H1 (cell line): Measurements from ENCODE around the gene STARD13. TPM values are rescaled to one million over a fixed set of nuclear protein-coding genes. Genes with fewer than 3 reads are reported as not detected.

ENCODE experiments used
- CTCF ChIA-PET: fragments of 300-600 bp; sonication (Branson Sonifier 250); formaldehyde crosslinking; loops from one replicate; lab custom pipeline; 2021; ENCODE audit not compliant: partially characterized antibody; lab: Charles Lee
- POLR2A ChIA-PET: fragments of 300-600 bp; sonication (Branson Sonifier 250); formaldehyde crosslinking; loops from one replicate; lab custom pipeline; 2021; ENCODE audit warnings: inconsistent platforms; ENCODE audit not compliant: partially characterized antibody; lab: Charles Lee
- DNase-seq, 2 experiments: peaks; one replicate each; pipeline versions ENCODE4 v3.0.0 to v3.0.0-alpha.2; 2010 to 2022; ENCODE audit warnings: low spot score in 2 of 2, low read depth in 1 of 2, mixed read lengths in 1 of 2
- FAIRE-seq: peaks from 2 replicates; lab custom pipeline; 2011; peaks lifted over from hg19 to GRCh38; lab: Jason Lieb, UNC
- H2AFZ ChIP-seq: 2 replicates; pipeline ENCODE4 v1.8.1; 2012; ENCODE audit warnings: low read length, inconsistent platforms
- H2AK5ac ChIP-seq: 2 replicates; pipeline ENCODE4 v1.6.1; 2013; ENCODE audit warnings: low read depth, low read length
- H2BK120ac ChIP-seq: replicated peaks from 2 replicates; pipeline ENCODE3; 2013; ENCODE audit warnings: low read depth, low read length, inconsistent platforms
- H2BK12ac ChIP-seq: 2 replicates; pipeline ENCODE4 v1.6.1; 2013; ENCODE audit warnings: low read depth, low read length
- H2BK15ac ChIP-seq: 2 replicates; pipeline ENCODE4 v1.6.1; 2013; ENCODE audit warnings: low read length
- H2BK20ac ChIP-seq: 2 replicates; pipeline ENCODE4 v1.6.1; 2013; ENCODE audit warnings: low read length
- H2BK5ac ChIP-seq: 2 replicates; pipeline ENCODE4 v1.6.1; 2013; ENCODE audit warnings: low read depth, low read length
- H3K14ac ChIP-seq: 2 replicates; pipeline ENCODE4 v1.6.1; 2013; ENCODE audit warnings: inconsistent platforms; ENCODE audit not compliant: insufficient read length
- H3K18ac ChIP-seq: 2 replicates; pipeline ENCODE4 v1.6.1; 2013; ENCODE audit warnings: low read length; ENCODE audit errors: extremely low read depth
- H3K23ac ChIP-seq: 2 replicates; pipeline ENCODE4 v1.6.1; 2013; ENCODE audit warnings: inconsistent platforms; ENCODE audit not compliant: insufficient read length
- H3K23me2 ChIP-seq: 2 replicates; pipeline ENCODE4 v1.6.1; 2013; ENCODE audit warnings: low read depth, low read length
- H3K27ac ChIP-seq: 2 replicates; pipeline ENCODE4 v1.6.1; 2011; ENCODE audit warnings: low read depth, low read length, inconsistent platforms
- H3K27me3 ChIP-seq, 4 experiments: replicated peaks in 1 of 4; 1 replicate in 1 of 4; 2 replicates in 3 of 4; pipeline versions ENCODE4 v1.6.1 to v1.8.1; 2011 to 2013; ENCODE audit warnings: low read length in 3 of 4, mild to moderate bottlenecking in 3 of 4, inconsistent platforms in 2 of 4, mixed read lengths in 2 of 4, moderate library complexity in 1 of 4; ENCODE audit not compliant: control insufficient read depth in 3 of 4, insufficient read depth in 3 of 4; ENCODE audit errors: extremely low read depth in 1 of 4
- H3K36me3 ChIP-seq, 4 experiments: 2 replicates each; pipeline versions ENCODE4 v1.6.1 to v1.8.1; 2011 to 2013; ENCODE audit warnings: mild to moderate bottlenecking in 4 of 4, low read length in 3 of 4, moderate library complexity in 2 of 4, control low read depth in 1 of 4, inconsistent platforms in 1 of 4; ENCODE audit not compliant: insufficient read depth in 4 of 4, control insufficient read depth in 2 of 4
- H3K4ac ChIP-seq: replicated peaks from 2 replicates; pipeline ENCODE3; 2013; ENCODE audit warnings: low read length, low read depth, mixed read lengths, inconsistent platforms; ENCODE audit not compliant: insufficient read length
- H3K4me1 ChIP-seq, 4 experiments: replicated peaks in 1 of 4; 1 replicate in 1 of 4; 2 replicates in 3 of 4; pipeline versions ENCODE4 v1.6.1 to v1.8.1; 2011 to 2013; ENCODE audit warnings: low read length in 3 of 4, inconsistent platforms in 2 of 4, mixed read lengths in 1 of 4; ENCODE audit not compliant: insufficient read depth in 4 of 4, control insufficient read depth in 3 of 4
- H3K4me2 ChIP-seq, 2 experiments: 2 replicates each; pipeline versions ENCODE4 v1.6.1 to v1.8.1; 2011 to 2013; ENCODE audit warnings: low read depth in 2 of 2, low read length in 2 of 2, control low read depth in 1 of 2, inconsistent platforms in 1 of 2, mild to moderate bottlenecking in 1 of 2; ENCODE audit not compliant: insufficient read depth in 1 of 2
- H3K4me3 ChIP-seq, 4 experiments: fragments of 200-600, 300-600 bp in 1 of 4; sonication (generic), shearing (Covaris generic), sonication (Bioruptor Twin) in 1 of 4; 2 replicates each; pipeline versions ENCODE4 v1.5.1 to v1.8.1; 2011 to 2016; ENCODE audit warnings: low read length in 4 of 4, low read depth in 3 of 4, control low read depth in 2 of 4, inconsistent platforms in 2 of 4, mild to moderate bottlenecking in 2 of 4, mixed read lengths in 1 of 4, moderate library complexity in 1 of 4; ENCODE audit not compliant: insufficient read depth in 2 of 4; ENCODE audit errors: extremely low read depth in 1 of 4
- H3K56ac ChIP-seq: replicated peaks from 2 replicates; pipeline ENCODE3; 2013; ENCODE audit warnings: low read depth, mild to moderate bottlenecking, mixed read lengths, low read length, inconsistent platforms; ENCODE audit not compliant: insufficient read length
- H3K79me1 ChIP-seq: 2 replicates; pipeline ENCODE4 v1.6.1; 2013; ENCODE audit warnings: low read depth, low read length, control low read depth
- H3K79me2 ChIP-seq, 2 experiments: 2 replicates each; pipeline versions ENCODE4 v1.6.1 to v1.8.1; 2012 to 2013; ENCODE audit warnings: low read length in 2 of 2, mild to moderate bottlenecking in 2 of 2, inconsistent platforms in 1 of 2; ENCODE audit not compliant: insufficient read depth in 2 of 2, control insufficient read depth in 1 of 2
- H3K9ac ChIP-seq, 4 experiments: replicated peaks in 1 of 4; 1 replicate in 1 of 4; 2 replicates in 3 of 4; pipeline versions ENCODE4 v1.6.1 to v1.8.1; 2011 to 2013; ENCODE audit warnings: low read depth in 3 of 4, low read length in 3 of 4, control low read depth in 2 of 4, mild to moderate bottlenecking in 2 of 4, moderate library complexity in 2 of 4, inconsistent platforms in 1 of 4; ENCODE audit errors: extremely low read depth in 1 of 4
- H3K9me3 ChIP-seq, 2 experiments: 2 replicates each; pipeline versions ENCODE4 v1.6.1 to v1.8.1; 2012 to 2013; ENCODE audit warnings: mild to moderate bottlenecking in 2 of 2, moderate library complexity in 2 of 2, control low read depth in 1 of 2, inconsistent platforms in 1 of 2, low read depth in 1 of 2, low read length in 1 of 2, mixed read lengths in 1 of 2; ENCODE audit not compliant: insufficient read depth in 2 of 2
- H4K20me1 ChIP-seq, 2 experiments: replicated peaks in 1 of 2; 2 replicates each; pipeline versions ENCODE3 to v1.8.1; 2011 to 2013; ENCODE audit warnings: inconsistent platforms in 2 of 2, low read length in 2 of 2, mild to moderate bottlenecking in 1 of 2; ENCODE audit not compliant: insufficient read depth in 2 of 2, control insufficient read depth in 1 of 2
- H4K5ac ChIP-seq: 2 replicates; pipeline ENCODE4 v1.6.1; 2013; ENCODE audit warnings: low read length, low read depth, mixed read lengths, inconsistent platforms; ENCODE audit not compliant: insufficient read length
- H4K8ac ChIP-seq: 2 replicates; pipeline ENCODE4 v1.8.0; 2013; ENCODE audit warnings: mild to moderate bottlenecking, moderate library complexity, low read length, inconsistent platforms; ENCODE audit not compliant: insufficient read depth; ENCODE audit errors: extremely low read depth
- H4K91ac ChIP-seq: replicated peaks from 2 replicates; pipeline ENCODE3; 2013; ENCODE audit warnings: low read length, mixed read lengths, inconsistent platforms; ENCODE audit not compliant: insufficient read length
- CBX5 ChIP-seq: fragments of 300-800, 300-1000 bp; sonication (generic); IDR thresholded peaks from 2 replicates; pipeline ENCODE4 v1.7.1; 2016; ENCODE audit warnings: antibody characterized with exemption, low read length, low read depth
- NANOG ChIP-seq: IDR thresholded peaks from 2 replicates; pipeline ENCODE4 v1.6.1; 2011; ENCODE audit warnings: low read length, low read depth, mild to moderate bottlenecking, inconsistent platforms; ENCODE audit not compliant: insufficient read depth, poor library complexity, severe bottlenecking
- SRF ChIP-seq: IDR thresholded peaks from 2 replicates; pipeline ENCODE4 v1.6.1; 2011; ENCODE audit warnings: mild to moderate bottlenecking, low read depth, low read length, moderate library complexity
- SUZ12 ChIP-seq: fragments of 200-600 bp; sonication (generic); IDR thresholded peaks from 2 replicates; pipeline ENCODE4 v1.6.1; 2012; ENCODE audit warnings: mild to moderate bottlenecking, inconsistent platforms, low read length, moderate library complexity, mixed read lengths
- WGBS, 2 experiments: shearing (Covaris generic) in 1 of 2; methylation state at CpG; one replicate each; pipeline versions ENCODE4 v1.1.6 to v1.1.7; 2013 to 2015; ENCODE audit warnings: low lambda C conversion rate in 2 of 2, mixed read lengths in 2 of 2, inconsistent platforms in 1 of 2, low coverage in 1 of 2, missing lambda C conversion rate in 1 of 2; ENCODE audit not compliant: insufficient replicate concordance in 2 of 2, insufficient coverage in 1 of 2, insufficient read length in 1 of 2; ENCODE audit errors: extremely low coverage in 1 of 2, missing lambda C conversion rate in 1 of 2; 5-methylcytosine and 5-hydroxymethylcytosine counted together
- polyA plus RNA-seq, 7 experiments: library from polyadenylated mRNA; depleted of rRNA in 3 of 7; stranded (reverse) in 5 of 7; unstranded in 2 of 7; fragments of >200 nt in 5 of 7; fragments of 200-250 nt in 2 of 7; gene quantifications; 1 replicate in 5 of 7; 2 replicates in 1 of 7; 4 replicates in 1 of 7; pipeline versions ENCODE4 v1.2.1 to v1.2.3, GENCODE V29; 2011 to 2013; ENCODE audit warnings: missing spikeins in 2 of 7, mixed read lengths in 2 of 7
- total RNA-seq: library from RNA; stranded (reverse); fragmentation: NEBNext Ultra II Directional; extraction: Animal tissue kit (Norgen Biotek cat#: 25700); gene quantifications from 2 replicates; pipeline ENCODE4 v1.2.1, GENCODE V29; 2021
- TF ChIP-seq, protein P1 (sequence below): IDR thresholded peaks from 2 replicates; pipeline ENCODE4 v1.6.1; 2011; ENCODE audit warnings: low read length, improper control_type of control experiment
- TF ChIP-seq, protein P2 (sequence below): IDR thresholded peaks from 2 replicates; pipeline ENCODE4 v1.6.1; 2011; ENCODE audit warnings: low read depth, mild to moderate bottlenecking, low read length; ENCODE audit not compliant: insufficient read depth

Gene STARD13
- total and polyA plus RNA-seq, 2 of the 8 experiments (the other 6 are each of a cell fraction or from before 2014, with no cell fraction given): 0.82 to 2.9 TPM

DNA sequence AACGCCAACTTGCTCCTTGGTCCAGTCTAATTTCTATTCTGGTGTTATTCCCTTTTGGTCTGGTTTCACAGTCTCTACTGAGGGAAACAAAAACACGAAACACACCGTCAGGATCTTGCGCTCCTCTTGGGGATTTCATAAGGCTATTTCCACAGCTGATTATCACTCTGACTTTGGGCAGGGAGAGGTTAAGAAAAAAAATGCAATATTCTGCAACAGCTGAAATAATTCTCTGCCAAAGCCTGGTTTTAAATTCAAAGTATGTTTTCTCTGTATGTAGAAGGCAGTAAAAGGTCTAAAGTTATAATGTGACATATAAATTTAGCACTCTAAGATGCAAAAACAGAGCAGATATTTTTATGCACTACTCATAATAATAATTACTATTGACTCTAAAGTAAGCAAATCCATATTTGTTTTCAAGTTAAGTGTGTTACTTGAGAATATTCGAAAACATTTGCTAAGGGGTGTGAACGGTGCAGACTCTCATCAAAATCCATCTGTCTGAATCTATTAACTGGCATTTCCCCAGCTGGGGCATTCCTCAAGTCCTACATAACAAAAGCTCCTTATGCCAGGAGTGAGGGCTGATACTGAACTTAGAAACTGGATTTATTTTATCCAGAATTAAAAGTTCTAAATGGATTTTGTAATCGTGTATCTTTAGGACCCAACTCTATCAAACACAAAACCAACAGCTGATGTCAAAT, 38.4 kb upstream of the STARD13 start:
- DNase-seq: no peak
- no peak overlapping the region for H3K4ac ChIP-seq
- 0 out of 2 replicates have a peak overlapping the region, but pooled peaks have one; percentile 5 for H2AFZ ChIP-seq
- FAIRE-seq: no peak
- CTCF ChIA-PET: interaction anchor here (0.9 kb wide), 1 partner anchor 10 kb away, joined by 3 read pairs; no protein-coding TSS in a partner anchor
- no peak overlapping the region for H2BK5ac ChIP-seq
- H2BK20ac ChIP-seq: no peak overlapping the region
- H2AK5ac ChIP-seq: no peak overlapping the region
- H4K8ac ChIP-seq: no peak overlapping the region
- H3K27ac ChIP-seq: no peak overlapping the region
- H2BK15ac ChIP-seq: no peak overlapping the region
- no peak overlapping the region for H3K9ac ChIP-seq
- no peak overlapping the region for H3K18ac ChIP-seq
- H3K79me1 ChIP-seq: no peaks in the 10 kb centered on the region
- no peaks in the 10 kb centered on the region for H3K9me3 ChIP-seq
- no peak overlapping the region for H4K5ac ChIP-seq
- no peak overlapping the region for H3K23ac ChIP-seq
- no peak overlapping the region for H3K56ac ChIP-seq
- no peaks in the 10 kb centered on the region for H4K20me1 ChIP-seq
- H3K36me3 ChIP-seq: no peaks in the 10 kb centered on the region
- no peak overlapping the region for H3K4me2 ChIP-seq
- H3K14ac ChIP-seq: no peak overlapping the region
- TF ChIP-seq SRF: no peak
- TF ChIP-seq, protein P1, sequence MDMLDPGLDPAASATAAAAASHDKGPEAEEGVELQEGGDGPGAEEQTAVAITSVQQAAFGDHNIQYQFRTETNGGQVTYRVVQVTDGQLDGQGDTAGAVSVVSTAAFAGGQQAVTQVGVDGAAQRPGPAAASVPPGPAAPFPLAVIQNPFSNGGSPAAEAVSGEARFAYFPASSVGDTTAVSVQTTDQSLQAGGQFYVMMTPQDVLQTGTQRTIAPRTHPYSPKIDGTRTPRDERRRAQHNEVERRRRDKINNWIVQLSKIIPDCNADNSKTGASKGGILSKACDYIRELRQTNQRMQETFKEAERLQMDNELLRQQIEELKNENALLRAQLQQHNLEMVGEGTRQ: no peak
- no peak for TF ChIP-seq SUZ12
- no peak for TF ChIP-seq CBX5
- TF ChIP-seq NANOG: no peak
- TF ChIP-seq, protein P2, sequence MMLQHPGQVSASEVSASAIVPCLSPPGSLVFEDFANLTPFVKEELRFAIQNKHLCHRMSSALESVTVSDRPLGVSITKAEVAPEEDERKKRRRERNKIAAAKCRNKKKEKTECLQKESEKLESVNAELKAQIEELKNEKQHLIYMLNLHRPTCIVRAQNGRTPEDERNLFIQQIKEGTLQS: no peak
- TF ChIP-seq, all 59 proteins: peak for 0
- WGBS, 2 experiments: 92% methylated on average over 7 of the region's 7 CpGs; no CpG with 5 or more reads in 1 of the 2 experiments
- Histone ChIP-seq H3K79me2 (no peaks in the 10 kb centered on the region), H2BK12ac (no peak overlapping the region), H4K91ac (no peak overlapping the region), H3K23me2 (no peaks in the 10 kb centered on the region), H3K4me1 (peaks cover 0 to 3% (median 0%) of the 10 kb centered on the region in 4 experiments; a peak in 1 of 7 replicates), H3K27me3 (no peaks in the 10 kb centered on the region), H3K4me3 (no peak overlapping the region), H2BK120ac (no peak overlapping the region)
- POLR2A ChIA-PET: no interaction called here
